Ramos (cell line): ENCODE data around the gene WNT7B.

Experiments
- in situ Hi-C: fragments of 300-500 bp; cut with MboI; formaldehyde crosslinking; loops from one replicate; pipeline ENCODE4 v1.14.3; 2022; ENCODE audit warnings: low sequenced_read_pairs; ENCODE audit not compliant: unreplicated experiment

The WNT7B gene

GRCh38 chr22:46009730-46010129 lies 32.8 kb upstream of the WNT7B start:
- in situ Hi-C loops = loop anchor here (5.0 to 10.0 kb wide), 3 partner anchors 108 to 535 kb away; no protein-coding TSS in a partner anchor

GRCh38 chr22:46008836-46009596 lies 32.1 kb upstream of the WNT7B start:
- in situ Hi-C loops = loop anchor here (5.0 to 10.0 kb wide), 2 partner anchors 108 to 536 kb away; no protein-coding TSS in a partner anchor

- in situ Hi-C loops = loop anchor here (5.0 to 10.0 kb wide), 2 partner anchors 109 to 537 kb away; no protein-coding TSS in a partner anchor
Measured at GRCh38 chr22:46008291-46008690, 31.3 kb upstream of the WNT7B start.

- in situ Hi-C loops = loop anchor here (5.0 to 10.0 kb wide), 2 partner anchors 109 to 537 kb away; no protein-coding TSS in a partner anchor
Measured at GRCh38 chr22:46007848-46008261, 30.9 kb upstream of the WNT7B start.

- in situ Hi-C loops = loop anchor here (5.0 to 10.0 kb wide), 2 partner anchors 110 to 538 kb away; no protein-coding TSS in a partner anchor
Measured at GRCh38 chr22:46007003-46007847, 30.3 kb upstream of the WNT7B start.

- in situ Hi-C loops = loop anchor here (5.0 to 10.0 kb wide), 2 partner anchors 111 to 538 kb away; no protein-coding TSS in a partner anchor
Measured at GRCh38 chr22:46006379-46007002, 29.5 kb upstream of the WNT7B start.

GRCh38 chr22:46005116-46005705 lies 28.2 kb upstream of the WNT7B start:
- in situ Hi-C loops = loop anchor here (5.0 to 10.0 kb wide), 2 partner anchors 112 to 540 kb away; no protein-coding TSS in a partner anchor

GRCh38 chr22:46004105-46004866 lies 27.3 kb upstream of the WNT7B start:
- in situ Hi-C loops = loop anchor here (10.0 kb wide), 1 partner anchor 541 kb away; no protein-coding TSS in a partner anchor

GRCh38 chr22:46003271-46004091 lies 26.5 kb upstream of the WNT7B start:
- in situ Hi-C loops = loop anchor here (10.0 kb wide), 1 partner anchor 541 kb away; no protein-coding TSS in a partner anchor

GRCh38 chr22:46002757-46003270 lies 25.9 kb upstream of the WNT7B start:
- in situ Hi-C loops = loop anchor here (10.0 kb wide), 1 partner anchor 542 kb away; no protein-coding TSS in a partner anchor

GRCh38 chr22:46001426-46002106 lies 24.6 kb upstream of the WNT7B start:
- in situ Hi-C loops = loop anchor here (10.0 kb wide), 1 partner anchor 543 kb away; no protein-coding TSS in a partner anchor

GRCh38 chr22:46001046-46001425 lies 24.1 kb upstream of the WNT7B start:
- in situ Hi-C loops = loop anchor here (10.0 kb wide), 1 partner anchor 544 kb away; no protein-coding TSS in a partner anchor

GRCh38 chr22:46000081-46001027 lies 23.4 kb upstream of the WNT7B start:
- in situ Hi-C loops = loop anchor here (10.0 kb wide), 1 partner anchor 544 kb away; no protein-coding TSS in a partner anchor

- in situ Hi-C loops = no loop called here
Measured at GRCh38 chr22:45999379-45999971, 22.5 kb upstream of the WNT7B start.

- in situ Hi-C loops = no loop called here
Measured at GRCh38 chr22:45998638-45999378, 21.8 kb upstream of the WNT7B start.
